DND-41 (cell line): Measurements from ENCODE around the gene ABCA7.

ENCODE experiments used
- EZH2 ChIP-seq: IDR thresholded peaks from 3 replicates; pipeline ENCODE4 v1.6.1; 2012; ENCODE audit warnings: borderline replicate concordance, low read depth, mild to moderate bottlenecking, moderate library complexity, low read length, inconsistent platforms; ENCODE audit not compliant: severe bottlenecking
- TF ChIP-seq, protein P1 (sequence below): IDR thresholded peaks from 2 replicates; pipeline ENCODE4 v1.5.1; 2012; ENCODE audit warnings: borderline replicate concordance, low read length, moderate library complexity, mild to moderate bottlenecking; ENCODE audit not compliant: poor library complexity, severe bottlenecking; ENCODE audit errors: extremely low read depth

DNA sequence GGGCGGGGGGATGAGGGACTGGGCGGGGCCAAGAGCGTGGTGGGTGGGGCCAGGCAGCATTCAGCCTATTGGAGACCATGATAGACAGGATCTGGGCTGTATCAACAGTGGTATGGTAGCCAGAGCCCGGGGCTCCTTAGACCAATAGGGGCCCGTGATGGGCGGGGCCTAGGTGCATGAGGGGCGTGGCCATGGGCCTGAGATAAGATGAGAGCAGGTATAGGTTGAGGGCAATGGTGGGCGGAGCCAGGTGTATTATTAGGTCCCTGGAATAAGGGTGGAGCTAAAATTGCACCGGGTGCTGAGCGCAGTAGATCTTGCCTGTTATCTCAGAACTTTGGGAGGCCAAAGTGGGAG is 5.3 kb downstream of the ABCA7 start:
- TF ChIP-seq EZH2: no peak
- TF ChIP-seq, protein P1, sequence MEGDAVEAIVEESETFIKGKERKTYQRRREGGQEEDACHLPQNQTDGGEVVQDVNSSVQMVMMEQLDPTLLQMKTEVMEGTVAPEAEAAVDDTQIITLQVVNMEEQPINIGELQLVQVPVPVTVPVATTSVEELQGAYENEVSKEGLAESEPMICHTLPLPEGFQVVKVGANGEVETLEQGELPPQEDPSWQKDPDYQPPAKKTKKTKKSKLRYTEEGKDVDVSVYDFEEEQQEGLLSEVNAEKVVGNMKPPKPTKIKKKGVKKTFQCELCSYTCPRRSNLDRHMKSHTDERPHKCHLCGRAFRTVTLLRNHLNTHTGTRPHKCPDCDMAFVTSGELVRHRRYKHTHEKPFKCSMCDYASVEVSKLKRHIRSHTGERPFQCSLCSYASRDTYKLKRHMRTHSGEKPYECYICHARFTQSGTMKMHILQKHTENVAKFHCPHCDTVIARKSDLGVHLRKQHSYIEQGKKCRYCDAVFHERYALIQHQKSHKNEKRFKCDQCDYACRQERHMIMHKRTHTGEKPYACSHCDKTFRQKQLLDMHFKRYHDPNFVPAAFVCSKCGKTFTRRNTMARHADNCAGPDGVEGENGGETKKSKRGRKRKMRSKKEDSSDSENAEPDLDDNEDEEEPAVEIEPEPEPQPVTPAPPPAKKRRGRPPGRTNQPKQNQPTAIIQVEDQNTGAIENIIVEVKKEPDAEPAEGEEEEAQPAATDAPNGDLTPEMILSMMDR: no peak
